GM19238 (cell line): ENCODE measurements around the gene PPP2R5C.
A peak's percentile ranks its signal among the peaks of the same experiment; 100 is the strongest.
"Not testable (repeated sequence)": the region's sequence is repeated elsewhere in the genome, so short reads cannot be mapped to it uniquely, and the experiment has no call there.

ENCODE experiments used
- DNase-seq: peaks from one replicate; pipeline ENCODE4 v3.0.0; 2011; ENCODE audit warnings: low spot score; ENCODE audit not compliant: insufficient read length

Gene PPP2R5C

DNA sequence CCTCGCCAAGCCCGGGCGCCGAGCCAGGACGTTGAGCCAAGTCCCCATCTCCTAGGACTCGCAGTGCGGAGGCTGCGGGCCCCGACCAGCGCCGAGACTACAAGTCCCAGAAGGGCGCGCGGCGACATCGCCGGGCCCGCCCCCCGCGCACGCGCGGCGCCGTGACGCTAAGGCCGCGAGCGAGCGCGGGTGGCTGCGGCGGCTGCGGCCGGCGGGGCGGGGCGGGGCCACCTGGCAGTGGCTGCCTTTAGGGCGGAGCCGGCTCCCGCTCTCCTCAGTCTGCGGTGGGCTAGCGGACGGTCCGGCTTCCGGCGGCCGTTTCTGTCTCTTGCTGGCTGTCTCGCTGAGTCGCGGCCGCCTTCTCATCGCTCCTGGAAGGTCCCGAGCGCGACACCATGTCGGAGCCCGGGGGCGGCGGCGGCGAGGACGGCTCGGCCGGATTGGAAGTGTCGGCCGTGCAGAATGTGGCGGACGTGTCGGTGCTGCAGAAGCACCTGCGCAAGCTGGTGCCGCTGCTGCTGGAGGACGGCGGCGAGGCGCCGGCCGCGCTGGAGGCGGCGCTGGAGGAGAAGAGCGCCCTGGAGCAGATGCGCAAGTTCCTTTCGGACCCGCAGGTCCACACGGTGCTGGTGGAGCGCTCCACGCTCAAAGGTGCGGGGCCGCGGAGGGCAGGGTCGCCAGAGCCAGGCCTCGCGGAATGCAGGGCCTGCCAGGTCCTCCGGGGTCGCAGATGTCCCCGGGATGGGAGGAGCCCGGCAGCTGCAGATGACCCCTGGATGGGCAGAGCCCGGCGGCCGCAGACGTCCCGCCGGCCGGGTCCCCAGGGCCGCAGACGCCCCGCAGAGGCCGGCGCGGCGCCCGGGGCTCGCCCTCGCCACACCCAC, 203.0 kb downstream of the PPP2R5C start, which contains the start of gene DYNC1H1:
DYNC1H1 (plus strand) TSS at position 277 of the 884 bp plus-strand sequence; CDS start at position 396, 119 bp downstream.
- DNase-seq: peak; percentile 89

GRCh38 chr14:101965181-101965544, 203.7 kb downstream of the PPP2R5C start:
- DNase-seq: peak; percentile 77

- DNase-seq: no peak
These were observed 204.5 kb downstream of the PPP2R5C start for GRCh38 chr14:101965770-101966722.

GRCh38 chr14:101966742-101967141, 205.2 kb downstream of the PPP2R5C start:
- no peak for DNase-seq

DNA sequence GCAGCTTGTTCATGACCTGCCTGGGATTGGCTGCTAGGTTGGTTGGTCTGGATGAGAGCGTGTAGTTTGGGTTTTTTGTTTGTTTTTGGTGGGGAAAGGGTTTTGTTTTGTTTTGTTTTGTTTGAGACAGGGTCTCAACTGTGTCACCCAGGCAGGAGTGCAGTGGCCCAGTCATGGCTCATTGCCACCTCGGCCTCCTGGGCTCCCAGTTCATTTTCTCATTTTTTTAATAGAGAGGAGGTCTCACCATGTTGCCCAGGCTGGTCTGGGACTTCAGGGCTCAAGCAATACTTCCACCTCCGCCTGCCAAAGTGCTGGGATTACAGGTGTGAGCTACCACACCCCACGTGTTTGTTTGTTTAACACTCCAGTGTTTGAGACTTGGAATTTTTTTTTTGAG, 206.7 kb downstream of the PPP2R5C start:
- no peak for DNase-seq

DNA sequence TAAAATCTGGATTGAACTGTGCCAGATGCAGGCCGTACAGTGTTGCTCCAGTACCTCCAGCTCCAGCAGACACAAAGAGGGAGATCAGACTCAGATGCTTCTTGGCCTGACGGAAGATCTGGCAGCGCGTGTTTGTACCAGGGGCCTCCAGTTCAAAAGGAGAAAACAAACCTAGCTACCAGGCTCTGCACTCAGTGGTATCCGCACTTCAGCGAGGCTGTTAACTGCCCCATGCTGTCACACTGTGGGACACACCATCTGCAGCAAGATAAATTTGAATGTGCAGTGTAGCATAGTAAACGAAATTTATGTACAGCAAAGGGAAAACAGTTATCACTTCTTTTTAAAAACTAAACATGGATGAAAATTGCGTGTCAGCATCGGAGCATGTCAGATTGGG, 208.0 kb downstream of the PPP2R5C start:
- no peak for DNase-seq

DNA sequence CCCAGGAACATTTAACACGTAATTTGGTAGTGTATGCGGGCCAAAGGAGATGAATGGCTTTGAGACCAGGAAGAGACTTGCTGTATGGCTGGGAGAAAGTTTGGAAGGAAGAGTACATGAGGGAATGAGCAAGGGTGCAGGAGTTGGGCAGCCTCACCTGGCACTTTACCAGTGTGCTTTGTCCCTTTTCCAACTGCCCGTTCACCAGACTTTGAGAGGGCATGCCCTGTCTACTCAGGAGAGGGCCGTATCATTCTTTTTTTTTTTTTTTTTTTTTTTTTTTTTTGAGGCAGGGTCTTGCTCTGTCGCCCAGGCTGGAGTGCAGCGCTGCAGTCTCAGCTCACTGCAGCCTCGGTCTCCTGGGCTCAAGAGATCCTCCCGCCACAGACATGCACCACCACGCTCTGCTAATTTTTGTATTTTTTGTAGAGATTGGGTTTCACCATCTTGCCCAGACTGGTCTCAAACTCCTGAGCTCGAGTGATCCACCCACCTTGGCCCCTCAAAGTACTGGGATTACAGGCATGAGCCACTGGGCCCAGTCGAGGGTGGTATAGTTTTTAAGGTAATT, 209.4 kb downstream of the PPP2R5C start:
- no peak for DNase-seq

- DNase-seq: not testable (repeated sequence)
These were observed 209.9 kb downstream of the PPP2R5C start for GRCh38 chr14:101971458-101971857.

DNA sequence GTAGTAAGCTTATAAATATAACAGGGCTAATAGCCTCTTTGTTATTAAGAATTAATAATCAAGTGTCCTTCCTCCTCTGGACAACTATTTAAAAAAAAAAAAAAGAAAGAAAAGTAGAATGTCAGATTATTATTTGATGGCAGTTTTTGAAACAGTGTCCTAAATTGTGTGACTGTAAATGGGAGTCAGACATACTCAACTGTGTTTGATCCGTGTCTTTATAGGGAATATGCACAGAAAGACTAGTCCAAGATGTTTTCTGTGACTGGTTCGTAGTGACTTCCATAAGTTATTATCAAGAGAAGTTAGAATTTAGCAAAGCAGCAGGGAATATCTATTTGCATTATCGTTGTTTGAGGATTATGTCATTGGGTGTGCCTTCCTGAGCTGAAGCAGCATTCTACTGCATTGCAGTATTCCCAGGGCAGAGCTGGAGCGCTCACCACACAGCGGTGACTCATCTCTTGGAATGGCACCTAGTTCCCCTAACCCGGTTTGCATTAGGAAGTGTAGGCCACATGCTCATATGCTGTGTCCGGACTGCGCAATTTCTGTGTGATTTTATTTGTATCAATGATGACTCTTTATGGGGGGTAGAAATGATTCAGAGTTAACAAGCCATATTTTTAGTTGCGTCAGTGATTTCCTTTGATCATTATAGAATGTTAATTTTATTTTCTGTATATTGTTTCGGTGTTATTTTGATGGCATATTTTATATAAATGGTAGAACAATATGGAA, 210.8 kb downstream of the PPP2R5C start:
- DNase-seq: no peak

DNA sequence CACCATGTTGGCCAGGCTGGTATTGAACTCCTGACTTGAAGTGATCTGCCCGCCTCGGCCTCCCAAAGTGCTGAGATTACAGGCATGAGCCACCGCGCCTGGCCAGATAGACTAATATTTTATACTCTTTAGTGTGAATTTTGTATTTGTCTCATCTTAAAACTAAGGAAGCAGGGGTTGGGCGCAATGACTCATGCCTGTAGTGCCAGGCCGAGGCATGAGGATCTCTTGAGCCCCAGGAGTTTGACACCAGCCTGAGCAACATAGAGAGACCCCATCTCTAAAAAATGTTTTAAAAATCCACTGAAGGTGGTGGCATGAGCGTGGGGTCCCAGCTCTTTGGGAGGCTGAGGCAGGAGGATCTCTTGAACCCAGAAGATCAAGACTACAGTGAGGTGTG, 211.8 kb downstream of the PPP2R5C start:
- DNase-seq: no peak

GRCh38 chr14:101975231-101975630, 213.7 kb downstream of the PPP2R5C start:
- no peak for DNase-seq
